Endothelial cell (in vitro differentiated cells): ENCODE measurements around the gene POU2F2. TPM values are rescaled to one million over a fixed set of nuclear protein-coding genes. Genes with fewer than 3 reads are reported as not detected.

Source experiments
- DNase-seq: peaks from one replicate; pipeline ENCODE4 v3.0.0; 2021; ENCODE audit warnings: low spot score
- H3K27ac Mint-ChIP-seq: one replicate; pipeline ENCODE4 v1.8.0; 2021; ENCODE audit warnings: mixed read lengths, inconsistent platforms; ENCODE audit not compliant: unreplicated experiment
- H3K27me3 Mint-ChIP-seq: one replicate; pipeline ENCODE4 v1.8.0; 2021; ENCODE audit warnings: mild to moderate bottlenecking, moderate library complexity, mixed read lengths, inconsistent platforms; ENCODE audit not compliant: unreplicated experiment
- H3K36me3 Mint-ChIP-seq: one replicate; pipeline ENCODE4 v1.8.0; 2021; ENCODE audit warnings: mild to moderate bottlenecking, low read depth, mixed read lengths, inconsistent platforms; ENCODE audit not compliant: unreplicated experiment
- H3K4me1 Mint-ChIP-seq: one replicate; pipeline ENCODE4 v1.8.0; 2021; ENCODE audit warnings: mild to moderate bottlenecking, mixed read lengths, inconsistent platforms; ENCODE audit not compliant: unreplicated experiment
- H3K4me3 Mint-ChIP-seq: one replicate; pipeline ENCODE4 v1.8.0; 2021; ENCODE audit warnings: mild to moderate bottlenecking, mixed read lengths, inconsistent platforms; ENCODE audit not compliant: unreplicated experiment
- H3K9me3 Mint-ChIP-seq: one replicate; pipeline ENCODE4 v1.8.0; 2021; ENCODE audit warnings: mixed read lengths, inconsistent platforms; ENCODE audit not compliant: unreplicated experiment
- CTCF ChIP-seq: fragments of 200-600 bp; sonication (generic); IDR thresholded peaks from one replicate; pipeline ENCODE4 v1.5.0; 2021; ENCODE audit warnings: antibody characterized with exemption; ENCODE audit not compliant: unreplicated experiment
- total RNA-seq: library from RNA; stranded (reverse); fragmentation: NEBNext Ultra II Directional; extraction: Animal tissue kit (Norgen Biotek cat#: 25700); gene quantifications from one replicate; pipeline ENCODE4 v1.2.1, GENCODE V29; 2021; ENCODE audit not compliant: unreplicated experiment

POU2F2 gene
- total RNA-seq, 1 donor from 2014 or later, result 5.7 TPM

- H3K27ac Mint-ChIP-seq, result no peak overlapping the region
- H3K27me3 Mint-ChIP-seq, result peaks cover 6% of the 10 kb centered on the region
- DNase-seq, result no peak
- H3K36me3 Mint-ChIP-seq, result no peaks in the 10 kb centered on the region
- no peak for TF ChIP-seq CTCF
- no peak overlapping the region for H3K4me3 Mint-ChIP-seq
- peaks cover 21% of the 10 kb centered on the region for H3K4me1 Mint-ChIP-seq
- H3K9me3 Mint-ChIP-seq, result no peaks in the 10 kb centered on the region
These were observed 20.4 kb downstream of the POU2F2 start for GRCh38 chr19:42111811-42112210.

- H3K4me1 Mint-ChIP-seq, result peaks cover 21% of the 10 kb centered on the region
- H3K27me3 Mint-ChIP-seq, result peaks cover 6% of the 10 kb centered on the region
- H3K4me3 Mint-ChIP-seq, result no peak overlapping the region
- no peaks in the 10 kb centered on the region for H3K9me3 Mint-ChIP-seq
- H3K36me3 Mint-ChIP-seq, result no peaks in the 10 kb centered on the region
- no peak for DNase-seq
- peak overlapping the region; percentile 2 for H3K27ac Mint-ChIP-seq
- TF ChIP-seq CTCF, result no peak
These were observed 20.9 kb downstream of the POU2F2 start for GRCh38 chr19:42111384-42111783.

- Mint-ChIP-seq H3K27me3 (peaks cover 6% of the 10 kb centered on the region), H3K36me3 (no peaks in the 10 kb centered on the region), H3K9me3 (no peaks in the 10 kb centered on the region), H3K4me1 (peaks cover 21% of the 10 kb centered on the region), H3K27ac (no peak overlapping the region), H3K4me3 (no peak overlapping the region)
- DNase-seq, result no peak
- TF ChIP-seq CTCF, result no peak
These were observed 21.6 kb downstream of the POU2F2 start for GRCh38 chr19:42110658-42111057.

GRCh38 chr19:42109896-42110295 is 22.4 kb downstream of the POU2F2 start:
- DNase-seq, result no peak
- Mint-ChIP-seq H3K36me3 (no peaks in the 10 kb centered on the region), H3K27ac (no peak overlapping the region), H3K27me3 (peaks cover 6% of the 10 kb centered on the region), H3K4me3 (no peak overlapping the region), H3K9me3 (no peaks in the 10 kb centered on the region), H3K4me1 (peaks cover 21% of the 10 kb centered on the region)
- no peak for TF ChIP-seq CTCF

GRCh38 chr19:42108527-42109389 is 23.5 kb downstream of the POU2F2 start:
- Mint-ChIP-seq H3K27ac (no peak overlapping the region), H3K9me3 (no peaks in the 10 kb centered on the region), H3K36me3 (no peaks in the 10 kb centered on the region), H3K4me3 (no peak overlapping the region), H3K4me1 (peaks cover 12% of the 10 kb centered on the region), H3K27me3 (peaks cover 7% of the 10 kb centered on the region)
- peak; percentile 94 for TF ChIP-seq CTCF
- DNase-seq, result peak; percentile 91
